IMR-90 (cell line): Measurements from ENCODE around the gene RMDN3. TPM values are rescaled to one million over a fixed set of nuclear protein-coding genes. Genes with fewer than 3 reads are reported as not detected.

Experiments used
- ATAC-seq: fragments of 200-7000 bp; cut with Tn5 transposase; 2 replicates; pipeline ENCODE4 v1.9.1; 2020; ENCODE audit warnings: low read depth, mild to moderate bottlenecking, moderate library complexity
- BruUV-seq: library from RNA; stranded (reverse); fragments of 400-500 nt; replicated peaks from 2 replicates; lab custom pipeline; 2021; lab: Mats Ljungman, UMichigan
- CTCF ChIA-PET: fragments of 300-600 bp; formaldehyde crosslinking; extraction: SDS; loops from one replicate; lab custom pipeline; 2021; ENCODE audit warnings: antibody characterized with exemption; lab: Yijun Ruan, JAX
- POLR2A ChIA-PET: fragments of 300-600 bp; sonication (Branson Sonifier 250); formaldehyde crosslinking; loops from one replicate; lab custom pipeline; 2022; ENCODE audit warnings: antibody characterized with exemption; ENCODE audit not compliant: unreplicated experiment; lab: Charles Lee
- DNase-seq: peaks from one replicate; pipeline ENCODE4 v3.0.0; 2013
- H2AFZ ChIP-seq: replicated peaks from 2 replicates; pipeline ENCODE3; 2013; ENCODE audit warnings: low read length, mild to moderate bottlenecking; ENCODE audit not compliant: poor library complexity
- H2AK5ac ChIP-seq: 2 replicates; pipeline ENCODE4 v1.6.1; 2013; ENCODE audit warnings: low read depth, low read length, inconsistent platforms
- H2AK9ac ChIP-seq: replicated peaks from 2 replicates; pipeline ENCODE3; 2013; ENCODE audit warnings: mild to moderate bottlenecking, low read depth, low read length, moderate library complexity; ENCODE audit not compliant: poor library complexity
- H2BK120ac ChIP-seq: 2 replicates; pipeline ENCODE4 v1.6.1; 2013; ENCODE audit warnings: low read depth, low read length, inconsistent platforms
- H2BK15ac ChIP-seq: 3 replicates; pipeline ENCODE4 v1.6.1; 2013; ENCODE audit warnings: low read depth, low read length, inconsistent platforms
- H2BK20ac ChIP-seq: 2 replicates; pipeline ENCODE4 v1.6.1; 2013; ENCODE audit warnings: low read depth, mild to moderate bottlenecking, inconsistent platforms, low read length, moderate library complexity
- H2BK5ac ChIP-seq: 2 replicates; pipeline ENCODE4 v1.6.1; 2013; ENCODE audit warnings: mild to moderate bottlenecking, low read depth, low read length, inconsistent platforms; ENCODE audit not compliant: poor library complexity, severe bottlenecking
- H3K14ac ChIP-seq: replicated peaks from 2 replicates; pipeline ENCODE4 v1.6.1; 2013; ENCODE audit warnings: low read depth, low read length, inconsistent platforms
- H3K18ac ChIP-seq: 2 replicates; pipeline ENCODE4 v1.6.1; 2013; ENCODE audit warnings: low read depth, low read length, control low read depth
- H3K23ac ChIP-seq: 2 replicates; pipeline ENCODE4 v1.6.1; 2013; ENCODE audit warnings: low read depth, low read length, inconsistent platforms
- H3K27ac ChIP-seq: 2 replicates; pipeline ENCODE4 v1.5.1; 2013; ENCODE audit warnings: mild to moderate bottlenecking, control low read depth, low read length; ENCODE audit not compliant: insufficient read depth
- H3K27me3 ChIP-seq: 2 replicates; pipeline ENCODE4 v1.6.1; 2013; ENCODE audit warnings: low read length; ENCODE audit not compliant: control insufficient read depth, insufficient read depth
- H3K36me3 ChIP-seq: 2 replicates; pipeline ENCODE4 v1.6.1; 2013; ENCODE audit warnings: low read length, mixed read lengths; ENCODE audit not compliant: control insufficient read depth, insufficient read depth
- H3K4ac ChIP-seq: 2 replicates; pipeline ENCODE4 v1.6.1; 2013; ENCODE audit warnings: low read depth, low read length, inconsistent platforms
- H3K4me1 ChIP-seq: 2 replicates; pipeline ENCODE4 v1.6.1; 2013; ENCODE audit warnings: low read length, mixed read lengths; ENCODE audit not compliant: control insufficient read depth, insufficient read depth
- H3K4me2 ChIP-seq: 2 replicates; pipeline ENCODE4 v1.6.1; 2013; ENCODE audit warnings: low read depth, mild to moderate bottlenecking, control low read depth, low read length, moderate library complexity
- H3K4me3 ChIP-seq: 2 replicates; pipeline ENCODE4 v1.5.1; 2013; ENCODE audit warnings: low read depth, mild to moderate bottlenecking, control low read depth, low read length, moderate library complexity; ENCODE audit not compliant: insufficient read depth
- H3K56ac ChIP-seq: 2 replicates; pipeline ENCODE4 v1.6.1; 2013; ENCODE audit warnings: low read length, inconsistent platforms; ENCODE audit not compliant: insufficient read depth; ENCODE audit errors: extremely low read depth
- H3K79me1 ChIP-seq, 2 experiments: 2 replicates each; pipeline ENCODE4 v1.6.1; 2013; ENCODE audit warnings: low read length in 2 of 2, inconsistent platforms in 1 of 2, low read depth in 1 of 2
- H3K9ac ChIP-seq: 2 replicates; pipeline ENCODE4 v1.6.1; 2013; ENCODE audit warnings: low read depth, low read length, control low read depth
- H3K9me1 ChIP-seq: 2 replicates; pipeline ENCODE4 v1.6.1; 2013; ENCODE audit warnings: low read length, inconsistent platforms; ENCODE audit not compliant: insufficient read depth
- H3K9me3 ChIP-seq: 2 replicates; pipeline ENCODE4 v1.6.1; 2013; ENCODE audit warnings: low read length; ENCODE audit not compliant: control insufficient read depth, insufficient read depth
- H4K20me1 ChIP-seq: 2 replicates; pipeline ENCODE4 v1.6.1; 2013; ENCODE audit warnings: low read length, inconsistent platforms; ENCODE audit not compliant: insufficient read depth
- H4K5ac ChIP-seq: 2 replicates; pipeline ENCODE4 v1.6.1; 2013; ENCODE audit warnings: mild to moderate bottlenecking, low read depth, low read length, control low read depth
- H4K8ac ChIP-seq, 2 experiments: 2 replicates each; pipeline ENCODE4 v1.6.1; 2013; ENCODE audit warnings: low read depth in 2 of 2, low read length in 2 of 2, control low read depth in 1 of 2, inconsistent platforms in 1 of 2
- H4K91ac ChIP-seq: 2 replicates; pipeline ENCODE4 v1.6.1; 2013; ENCODE audit warnings: low read depth, low read length, inconsistent platforms; ENCODE audit not compliant: insufficient read depth
- CEBPB ChIP-seq: IDR thresholded peaks from 2 replicates; pipeline ENCODE4 v1.6.1; 2012; ENCODE audit warnings: low read depth, low read length, improper control_type of control experiment
- RCOR1 ChIP-seq: IDR thresholded peaks from 2 replicates; pipeline ENCODE4 v1.6.1; 2012; ENCODE audit warnings: mild to moderate bottlenecking, low read length, improper control_type of control experiment; ENCODE audit not compliant: insufficient replicate concordance
- RFX5 ChIP-seq: IDR thresholded peaks from 2 replicates; pipeline ENCODE4 v1.8.0; 2012; ENCODE audit warnings: low read depth, mild to moderate bottlenecking, low read length, moderate library complexity
- WGBS, 2 experiments: methylation state at CpG; one replicate each; pipeline versions ENCODE4 v1.1.5 to v1.1.7; 2013; ENCODE audit warnings: missing lambda C conversion rate in 2 of 2; ENCODE audit not compliant: insufficient read length in 1 of 2; ENCODE audit errors: extremely low coverage in 2 of 2; 5-methylcytosine and 5-hydroxymethylcytosine counted together
- dilution Hi-C: fragments of 300-500 bp; cut with HindIII; formaldehyde crosslinking; loops from one replicate; pipeline ENCODE4 v1.14.3; 2018; ENCODE audit warnings: low sequenced_read_pairs; ENCODE audit not compliant: unreplicated experiment
- in situ Hi-C: fragments of 300-500 bp; cut with MboI; formaldehyde crosslinking; loops from 3 replicates; pipeline ENCODE4 v1.14.3; 2019; ENCODE audit warnings: low sequenced_read_pairs, inconsistent platforms, mixed read lengths
- intact Hi-C: fragments of 100-400 bp; cut with micrococcal nuclease; formaldehyde crosslinking; loops from 2 replicates; pipeline ENCODE4 v1.10.0; 2022
- polyA plus RNA-seq, 3 experiments: library from polyadenylated mRNA; depleted of rRNA; stranded (reverse); fragments of >200 nt; gene quantifications; 2 replicates each; pipeline ENCODE4 v1.2.3, GENCODE V29; 2012; ENCODE audit warnings: low replicate concordance in 1 of 3
- total RNA-seq: library from RNA; depleted of rRNA; stranded (reverse); fragments of >200 nt; gene quantifications from 2 replicates; pipeline ENCODE4 v1.2.3, GENCODE V29; 2012
- TF ChIP-seq, protein P1 (sequence below): conservative IDR thresholded peaks from 2 replicates; pipeline ENCODE4 v1.5.1; 2012; ENCODE audit warnings: mild to moderate bottlenecking, low read depth, low read length, improper control_type of control experiment

Gene RMDN3
- total and polyA plus RNA-seq, 2 of the 4 experiments (the other 2 are of a cell fraction): 14.7 to 25.7 TPM

DNA sequence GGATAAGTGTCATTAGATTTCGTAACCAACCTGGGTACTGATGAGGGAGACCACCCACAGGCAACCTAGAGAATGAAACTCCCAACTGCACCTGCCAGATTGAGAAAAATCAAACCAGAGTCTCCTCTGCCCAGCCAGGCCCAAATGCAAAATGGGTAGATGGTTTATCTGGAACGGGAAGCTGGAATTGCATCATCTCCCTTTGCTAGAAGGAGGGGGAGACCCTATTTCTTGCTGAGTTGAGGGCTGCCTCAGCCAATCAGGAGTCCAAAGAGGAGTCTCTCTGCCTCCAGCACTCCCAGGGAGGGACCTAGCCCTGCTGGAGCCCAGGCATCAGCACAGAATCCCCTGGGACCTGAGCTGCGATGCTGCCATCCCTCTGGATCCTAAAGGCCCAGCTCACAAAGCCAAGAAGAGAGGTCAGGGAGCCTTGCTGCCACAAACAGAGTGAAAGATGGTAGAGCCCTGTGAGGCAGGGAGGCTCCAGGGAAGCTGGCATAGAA lies 8.1 kb downstream of the RMDN3 start:
- peak overlapping the region; percentile 10; the same call in 1 of the 2 replicates for H2BK20ac ChIP-seq
- no peak overlapping the region for H3K27ac ChIP-seq
- ATAC-seq (peak; percentile 50), DNase-seq (peak; percentile 40)
- H3K4me1 ChIP-seq: peaks cover 2% of the 10 kb centered on the region; the same call in 1 of the 2 replicates
- H3K27me3 ChIP-seq: no peaks in the 10 kb centered on the region
- H2AFZ ChIP-seq: peak overlapping the region; percentile 25
- H3K4me3 ChIP-seq: no peak overlapping the region
- peak overlapping the region; percentile 31; the same call in 1 of the 2 replicates for H3K4ac ChIP-seq
- H3K23ac ChIP-seq: no peak overlapping the region
- H3K14ac ChIP-seq: no peak overlapping the region
- no peak overlapping the region for H2BK5ac ChIP-seq
- H4K91ac ChIP-seq: no peak overlapping the region
- CTCF ChIA-PET: interaction anchor here (0.9 to 1.3 kb wide), 3 partner anchors 24 to 147 kb away, joined by 3 to 4 read pairs (median 3); partner anchors contain the start of gene VPS18
- no TSS peak for BruUV-seq
- no peak overlapping the region for H2AK9ac ChIP-seq
- H2BK120ac ChIP-seq: no peak overlapping the region
- H3K9me3 ChIP-seq: no peaks in the 10 kb centered on the region
- H3K36me3 ChIP-seq: peaks cover 33% of the 10 kb centered on the region
- POLR2A ChIA-PET: no interaction called here
- H4K8ac ChIP-seq: no peak overlapping the region
- TF ChIP-seq RFX5: no peak
- TF ChIP-seq RCOR1: no peak
- TF ChIP-seq CEBPB: peak; percentile 85
- TF ChIP-seq, protein P1, sequence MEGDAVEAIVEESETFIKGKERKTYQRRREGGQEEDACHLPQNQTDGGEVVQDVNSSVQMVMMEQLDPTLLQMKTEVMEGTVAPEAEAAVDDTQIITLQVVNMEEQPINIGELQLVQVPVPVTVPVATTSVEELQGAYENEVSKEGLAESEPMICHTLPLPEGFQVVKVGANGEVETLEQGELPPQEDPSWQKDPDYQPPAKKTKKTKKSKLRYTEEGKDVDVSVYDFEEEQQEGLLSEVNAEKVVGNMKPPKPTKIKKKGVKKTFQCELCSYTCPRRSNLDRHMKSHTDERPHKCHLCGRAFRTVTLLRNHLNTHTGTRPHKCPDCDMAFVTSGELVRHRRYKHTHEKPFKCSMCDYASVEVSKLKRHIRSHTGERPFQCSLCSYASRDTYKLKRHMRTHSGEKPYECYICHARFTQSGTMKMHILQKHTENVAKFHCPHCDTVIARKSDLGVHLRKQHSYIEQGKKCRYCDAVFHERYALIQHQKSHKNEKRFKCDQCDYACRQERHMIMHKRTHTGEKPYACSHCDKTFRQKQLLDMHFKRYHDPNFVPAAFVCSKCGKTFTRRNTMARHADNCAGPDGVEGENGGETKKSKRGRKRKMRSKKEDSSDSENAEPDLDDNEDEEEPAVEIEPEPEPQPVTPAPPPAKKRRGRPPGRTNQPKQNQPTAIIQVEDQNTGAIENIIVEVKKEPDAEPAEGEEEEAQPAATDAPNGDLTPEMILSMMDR: no peak
- H3K79me1 ChIP-seq: peaks cover 7 to 40% of the 10 kb centered on the region in 2 experiments; a peak in 3 of 4 replicates
- H2AK5ac ChIP-seq: no peak overlapping the region
- no peak overlapping the region for H3K56ac ChIP-seq
- H4K20me1 ChIP-seq: peaks cover 5% of the 10 kb centered on the region; the same call in 1 of the 2 replicates
- dilution Hi-C loops: no loop called here
- H3K9me1 ChIP-seq: no peaks in the 10 kb centered on the region
- WGBS, 2 experiments: no CpG with 5 or more reads among the region's 3 CpGs
- in situ Hi-C loops: no loop called here
- H4K5ac ChIP-seq: no peak overlapping the region
- no peak overlapping the region for H3K4me2 ChIP-seq
- no peak overlapping the region for H3K9ac ChIP-seq
- H2BK15ac ChIP-seq: no peak overlapping the region
- intact Hi-C loops: no loop called here
- H3K18ac ChIP-seq: no peak overlapping the region
